T-helper 17 cell (primary cell): ENCODE results near the gene STARD9. TPM values are rescaled to one million over a fixed set of nuclear protein-coding genes. Genes with fewer than 3 reads are reported as not detected.

Experiments used
- ATAC-seq: fragments of 150-1000 bp; cut with Tn5 transposase; 2 replicates; pipeline ENCODE4 v1.10.0; 2021; ENCODE audit warnings: mild to moderate bottlenecking, moderate library complexity
- DNase-seq, 3 donors: peaks; one replicate each; pipeline versions ENCODE4 v3.0.0 to v3.0.0-alpha.2; 2020 to 2021
- H3K9me3 ChIP-seq: one replicate; pipeline ENCODE4 v1.7.0; 2013; ENCODE audit warnings: low read length, mild to moderate bottlenecking; ENCODE audit not compliant: control insufficient read depth, poor library complexity, severe bottlenecking
- H3K27ac Mint-ChIP-seq: one replicate; pipeline ENCODE4 v1.8.0; 2022; ENCODE audit warnings: mild to moderate bottlenecking, moderate library complexity, mixed read lengths
- H3K27me3 Mint-ChIP-seq: one replicate; pipeline ENCODE4 v1.8.0; 2022; ENCODE audit warnings: mixed read lengths
- H3K36me3 Mint-ChIP-seq: one replicate; pipeline ENCODE4 v1.8.0; 2022; ENCODE audit warnings: low read depth, mixed read lengths
- H3K4me1 Mint-ChIP-seq: one replicate; pipeline ENCODE4 v1.8.0; 2022; ENCODE audit warnings: mild to moderate bottlenecking, mixed read lengths
- H3K4me3 Mint-ChIP-seq: one replicate; pipeline ENCODE4 v1.8.0; 2022; ENCODE audit warnings: mild to moderate bottlenecking, moderate library complexity, mixed read lengths
- total RNA-seq, 4 donors: library from RNA in 2 of 4; stranded (reverse) in 2 of 4; gene quantifications; one replicate each; pipeline ENCODE4 v1.2.3 and lab custom pipeline; 2022 to 2026

Gene STARD9
- total RNA-seq, 2 donors from 2014 or later, result 4.1 to 5.9 TPM

GRCh38 chr15:42695527-42696071 lies 120.2 kb downstream of the STARD9 start:
- ATAC-seq (no peak), DNase-seq (no peak)
- H3K4me3 Mint-ChIP-seq, result no peak overlapping the region
- no peaks in the 10 kb centered on the region for H3K27me3 Mint-ChIP-seq
- H3K4me1 Mint-ChIP-seq, result peaks cover 6% of the 10 kb centered on the region
- peak overlapping the region; percentile 80 for H3K27ac Mint-ChIP-seq
- no peaks in the 10 kb centered on the region for H3K9me3 ChIP-seq
- H3K36me3 Mint-ChIP-seq, result peaks cover 7% of the 10 kb centered on the region

DNA sequence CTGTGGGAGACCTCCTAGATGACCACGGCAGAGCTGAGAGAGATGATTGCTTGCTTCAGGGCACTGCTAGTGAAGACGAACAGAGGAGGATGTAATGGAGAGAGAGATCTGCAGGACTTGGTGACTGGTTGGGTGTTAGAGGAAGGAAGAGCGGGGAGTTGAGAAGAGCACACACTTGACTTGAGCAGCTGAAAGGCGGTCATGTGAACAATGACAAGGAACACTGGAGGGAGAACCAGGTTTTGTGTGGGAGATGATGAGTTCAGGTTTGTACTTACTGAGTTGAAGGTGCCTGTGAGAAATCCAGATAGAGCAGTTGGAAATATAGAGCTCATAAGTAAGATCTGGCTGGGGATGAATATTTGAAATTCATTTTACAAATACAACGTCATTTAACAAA lies 121.2 kb downstream of the STARD9 start:
- no peaks in the 10 kb centered on the region for H3K9me3 ChIP-seq
- DNase-seq, result no peak
- peaks cover 6% of the 10 kb centered on the region for H3K4me1 Mint-ChIP-seq
- H3K36me3 Mint-ChIP-seq, result peaks cover 7% of the 10 kb centered on the region
- no peak for ATAC-seq
- no peak overlapping the region for H3K4me3 Mint-ChIP-seq
- H3K27me3 Mint-ChIP-seq, result no peaks in the 10 kb centered on the region
- peak overlapping the region; percentile 65 for H3K27ac Mint-ChIP-seq

DNA sequence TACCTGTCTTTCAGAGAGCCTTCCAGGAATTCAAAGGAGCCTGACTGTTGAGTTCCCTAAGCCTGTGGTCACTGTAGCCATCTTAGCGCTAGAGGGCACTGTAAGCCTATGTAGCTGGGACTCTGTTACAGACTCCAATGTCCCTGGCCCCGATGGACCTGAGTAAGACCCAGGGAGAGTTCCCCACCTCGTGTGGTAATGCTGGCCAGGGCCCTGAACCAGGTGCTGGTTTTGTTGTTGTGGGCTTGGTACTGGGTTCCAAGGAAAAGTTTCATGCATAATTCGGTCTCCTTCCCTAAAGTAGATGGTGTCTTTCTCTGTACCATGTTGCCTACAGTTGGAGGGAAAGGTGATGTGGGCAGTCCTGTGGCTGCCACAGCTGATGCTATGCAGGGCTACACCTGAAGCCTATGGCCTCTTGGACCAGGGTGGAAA lies 129.1 kb downstream of the STARD9 start:
- H3K9me3 ChIP-seq, result no peaks in the 10 kb centered on the region
- Mint-ChIP-seq H3K27ac (no peak overlapping the region), H3K36me3 (no peaks in the 10 kb centered on the region), H3K4me1 (peaks cover 2% of the 10 kb centered on the region), H3K4me3 (no peak overlapping the region), H3K27me3 (no peaks in the 10 kb centered on the region)
- ATAC-seq, result peak; percentile 94
- peak in 1 of 3 donors; percentile 49 for DNase-seq

DNA sequence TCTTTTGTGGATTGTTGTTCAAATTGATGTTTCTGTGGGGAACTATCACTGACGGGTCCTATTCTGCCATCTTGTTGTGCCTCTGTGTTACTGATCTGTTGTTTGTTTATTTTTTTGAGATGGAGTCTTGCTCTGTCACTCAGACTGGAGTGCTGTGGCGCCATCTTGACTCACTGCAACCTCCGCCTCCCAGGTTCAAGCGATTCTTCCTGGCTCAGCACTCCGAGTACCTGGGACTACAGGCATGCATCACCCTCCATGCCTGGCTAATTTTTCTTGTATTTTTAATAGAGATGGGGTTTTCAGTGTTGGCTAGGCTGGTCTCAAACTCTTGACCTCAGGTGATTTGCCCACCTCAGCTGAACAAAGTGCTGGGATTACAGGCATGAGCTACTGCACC lies 129.9 kb downstream of the STARD9 start:
- H3K27ac Mint-ChIP-seq, result no peak overlapping the region
- H3K4me3 Mint-ChIP-seq, result no peak overlapping the region
- DNase-seq, result no peak
- ATAC-seq, result no peak
- no peaks in the 10 kb centered on the region for H3K36me3 Mint-ChIP-seq
- no peaks in the 10 kb centered on the region for H3K27me3 Mint-ChIP-seq
- H3K9me3 ChIP-seq, result no peaks in the 10 kb centered on the region
- H3K4me1 Mint-ChIP-seq, result peaks cover 2% of the 10 kb centered on the region

DNA sequence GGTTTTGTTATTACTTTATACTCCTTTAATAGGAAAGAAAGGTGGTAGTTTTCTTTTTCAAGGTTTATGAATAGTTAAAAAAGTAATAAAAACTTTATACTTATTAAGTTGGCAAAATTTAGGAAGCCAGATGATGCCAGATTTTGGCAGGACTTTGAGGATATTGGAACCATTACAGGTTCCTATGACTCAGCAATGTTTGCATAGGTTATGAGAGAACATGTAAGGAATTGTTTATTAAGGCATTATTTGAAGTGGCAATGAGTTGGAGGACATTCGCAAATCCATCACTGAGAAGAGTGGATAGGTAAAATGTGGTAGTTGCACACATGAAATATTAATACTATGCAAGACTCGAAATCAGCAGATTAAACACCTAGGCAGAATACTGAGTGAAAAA lies 131.7 kb downstream of the STARD9 start:
- Mint-ChIP-seq H3K36me3 (no peaks in the 10 kb centered on the region), H3K27me3 (no peaks in the 10 kb centered on the region), H3K4me3 (no peak overlapping the region), H3K4me1 (peaks cover 2% of the 10 kb centered on the region), H3K27ac (no peak overlapping the region)
- H3K9me3 ChIP-seq, result no peaks in the 10 kb centered on the region
- DNase-seq (no peak), ATAC-seq (no peak)

DNA sequence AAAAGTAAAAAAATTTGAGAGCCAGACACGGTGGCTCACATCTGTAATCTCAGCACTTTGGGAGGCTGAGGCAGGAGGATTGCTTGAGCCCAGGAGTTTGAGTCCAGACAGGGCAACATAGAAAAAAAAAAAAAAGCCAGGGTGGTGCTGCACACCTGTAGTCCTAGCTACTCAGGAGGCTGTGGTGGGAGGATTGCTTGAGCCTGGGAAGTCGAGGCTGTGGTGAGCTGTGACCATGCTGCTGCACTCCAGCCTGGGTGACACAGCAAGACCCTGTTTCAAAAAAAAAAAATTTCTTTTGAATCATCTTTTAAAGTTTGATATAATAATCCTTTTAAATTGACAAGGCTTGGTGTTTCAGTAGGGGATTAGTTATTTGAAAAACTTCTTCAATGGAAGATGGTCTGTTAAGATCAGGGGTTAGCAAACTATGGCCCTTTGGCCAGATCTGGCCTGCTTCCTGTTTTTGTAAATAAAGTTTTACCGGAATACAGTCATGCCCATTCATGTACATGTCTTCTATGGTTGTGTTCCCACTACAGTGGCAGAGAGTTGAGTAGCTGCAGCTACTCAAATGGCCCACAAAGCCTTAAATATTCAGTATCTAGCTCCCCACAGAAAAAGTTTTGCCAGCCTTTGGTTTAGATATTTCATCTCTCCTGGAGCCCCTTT lies 132.6 kb downstream of the STARD9 start:
- Mint-ChIP-seq H3K27me3 (no peaks in the 10 kb centered on the region), H3K27ac (no peak overlapping the region), H3K4me1 (peaks cover 2% of the 10 kb centered on the region), H3K4me3 (no peak overlapping the region), H3K36me3 (no peaks in the 10 kb centered on the region)
- ATAC-seq (no peak), DNase-seq (no peak)
- no peaks in the 10 kb centered on the region for H3K9me3 ChIP-seq

DNA sequence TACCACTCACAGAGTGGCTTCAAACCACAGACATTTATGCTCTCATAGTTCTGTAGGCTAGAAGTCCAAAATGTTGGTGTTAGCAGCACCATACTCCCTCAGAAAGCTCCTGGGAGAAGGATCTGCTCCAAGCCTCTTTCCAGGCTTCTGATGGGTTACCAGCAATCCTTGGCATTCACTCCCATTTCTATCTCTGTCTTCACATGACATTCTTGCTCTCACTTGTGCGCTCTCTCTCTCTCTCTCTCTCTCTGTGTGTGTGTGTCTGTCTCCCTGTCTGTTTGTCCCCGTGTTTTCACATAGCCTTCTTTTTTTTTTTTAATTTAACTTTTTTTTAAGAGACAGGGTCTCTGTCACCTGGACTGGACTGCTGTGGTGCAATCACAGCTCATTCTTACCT lies 135.3 kb downstream of the STARD9 start:
- Mint-ChIP-seq H3K4me1 (peaks cover 3% of the 10 kb centered on the region), H3K4me3 (no peak overlapping the region), H3K27me3 (no peaks in the 10 kb centered on the region), H3K27ac (peak overlapping the region; percentile 39), H3K36me3 (peaks cover 2% of the 10 kb centered on the region)
- no peak for DNase-seq
- H3K9me3 ChIP-seq, result no peaks in the 10 kb centered on the region
- no peak for ATAC-seq

DNA sequence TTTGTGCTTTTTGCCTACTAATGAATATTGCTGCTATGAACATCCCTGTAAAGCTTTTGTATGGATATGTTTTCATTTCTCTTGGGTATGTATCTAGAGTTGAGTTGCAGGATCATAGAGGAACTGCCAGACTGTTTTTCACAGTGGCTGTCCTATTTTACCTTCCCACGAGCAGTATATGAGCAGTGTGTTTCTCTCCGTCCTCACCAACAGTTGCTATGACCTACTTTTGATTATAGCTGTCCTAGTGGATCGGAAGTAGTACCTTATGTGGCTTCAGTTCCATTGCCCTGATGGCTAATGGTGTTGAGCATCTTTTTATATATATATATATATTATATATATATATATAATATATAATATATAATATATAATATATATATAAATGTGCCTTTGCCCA lies 136.3 kb downstream of the STARD9 start:
- no peak overlapping the region for H3K4me3 Mint-ChIP-seq
- DNase-seq (no peak), ATAC-seq (no peak)
- H3K27ac Mint-ChIP-seq, result no peak overlapping the region
- peaks cover 2% of the 10 kb centered on the region for H3K36me3 Mint-ChIP-seq
- H3K4me1 Mint-ChIP-seq, result peaks cover 3% of the 10 kb centered on the region
- no peaks in the 10 kb centered on the region for H3K9me3 ChIP-seq
- no peaks in the 10 kb centered on the region for H3K27me3 Mint-ChIP-seq

DNA sequence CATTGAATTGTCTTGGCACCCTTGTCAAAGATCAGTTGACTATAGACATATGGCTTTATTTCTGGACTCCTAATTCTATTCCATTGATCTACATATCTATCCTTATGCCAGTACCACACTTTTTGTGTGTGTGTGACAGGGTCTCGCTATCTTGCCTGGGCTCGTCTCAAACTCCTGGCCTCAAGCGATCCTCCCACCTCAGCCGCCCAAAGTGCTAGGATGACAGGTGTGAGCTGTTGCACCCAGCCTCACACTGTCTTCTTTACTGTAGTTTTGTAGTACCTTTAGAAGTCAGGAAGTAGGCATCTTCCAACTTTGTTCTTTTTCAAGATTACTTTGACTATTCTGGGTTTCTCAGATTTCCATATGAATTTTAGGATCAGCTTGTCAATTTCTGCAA lies 137.2 kb downstream of the STARD9 start:
- Mint-ChIP-seq H3K4me1 (peaks cover 3% of the 10 kb centered on the region), H3K27ac (no peak overlapping the region), H3K27me3 (no peaks in the 10 kb centered on the region), H3K36me3 (peaks cover 2% of the 10 kb centered on the region), H3K4me3 (no peak overlapping the region)
- no peak for ATAC-seq
- no peaks in the 10 kb centered on the region for H3K9me3 ChIP-seq
- no peak for DNase-seq

- H3K36me3 Mint-ChIP-seq, result peaks cover 6% of the 10 kb centered on the region
- H3K9me3 ChIP-seq, result no peaks in the 10 kb centered on the region
- no peak for DNase-seq
- H3K4me3 Mint-ChIP-seq, result no peak overlapping the region
- peaks cover 3% of the 10 kb centered on the region for H3K4me1 Mint-ChIP-seq
- ATAC-seq, result no peak
- H3K27me3 Mint-ChIP-seq, result no peaks in the 10 kb centered on the region
- no peak overlapping the region for H3K27ac Mint-ChIP-seq
Observed at GRCh38 chr15:42716125-42716524, 140.7 kb downstream of the STARD9 start.

GRCh38 chr15:42716626-42717025 lies 141.2 kb downstream of the STARD9 start:
- H3K9me3 ChIP-seq, result no peaks in the 10 kb centered on the region
- DNase-seq, result no peak
- peaks cover 3% of the 10 kb centered on the region for H3K4me1 Mint-ChIP-seq
- peaks cover 6% of the 10 kb centered on the region for H3K36me3 Mint-ChIP-seq
- no peak overlapping the region for H3K4me3 Mint-ChIP-seq
- H3K27me3 Mint-ChIP-seq, result no peaks in the 10 kb centered on the region
- no peak for ATAC-seq
- H3K27ac Mint-ChIP-seq, result no peak overlapping the region

GRCh38 chr15:42719043-42719442 lies 143.6 kb downstream of the STARD9 start:
- ATAC-seq (no peak), DNase-seq (no peak)
- H3K9me3 ChIP-seq, result no peaks in the 10 kb centered on the region
- peak overlapping the region; percentile 19 for H3K27ac Mint-ChIP-seq
- H3K4me3 Mint-ChIP-seq, result no peak overlapping the region
- H3K4me1 Mint-ChIP-seq, result peaks cover 3% of the 10 kb centered on the region
- H3K27me3 Mint-ChIP-seq, result no peaks in the 10 kb centered on the region
- H3K36me3 Mint-ChIP-seq, result peaks cover 6% of the 10 kb centered on the region

GRCh38 chr15:42720071-42720470 lies 144.7 kb downstream of the STARD9 start:
- no peaks in the 10 kb centered on the region for H3K9me3 ChIP-seq
- ATAC-seq (no peak), DNase-seq (no peak)
- Mint-ChIP-seq H3K27me3 (no peaks in the 10 kb centered on the region), H3K36me3 (peaks cover 6% of the 10 kb centered on the region), H3K4me3 (no peak overlapping the region), H3K27ac (peak overlapping the region; percentile 68), H3K4me1 (peaks cover under 1% of the 10 kb centered on the region)

- Mint-ChIP-seq H3K27me3 (no peaks in the 10 kb centered on the region), H3K4me3 (no peak overlapping the region), H3K4me1 (no peaks in the 10 kb centered on the region), H3K27ac (no peak overlapping the region), H3K36me3 (peaks cover 7% of the 10 kb centered on the region)
- ATAC-seq (no peak), DNase-seq (no peak)
- H3K9me3 ChIP-seq, result no peaks in the 10 kb centered on the region
Observed at GRCh38 chr15:42721016-42721415, 145.6 kb downstream of the STARD9 start.
